Prostate gland (tissue), 2 donors: Measurements from ENCODE around the gene SLC29A2.

Experiments used
- POLR2A ChIP-seq: fragments of 450-650 bp; IDR thresholded peaks from one replicate; pipeline ENCODE4 v1.6.1; 2016; ENCODE audit warnings: antibody characterized with exemption, mild to moderate bottlenecking
- TF ChIP-seq, protein P1 (sequence below), 4 experiments: fragments of 200-600 bp in 2 of 4; fragments of 450-650 bp in 2 of 4; sonication (generic) in 2 of 4; IDR thresholded peaks; 1 replicate in 3 of 4; 2 replicates in 1 of 4; pipeline ENCODE4 v1.5.1; 2016 to 2019; ENCODE audit warnings: antibody characterized with exemption in 4 of 4, mild to moderate bottlenecking in 2 of 4, moderate library complexity in 2 of 4

DNA sequence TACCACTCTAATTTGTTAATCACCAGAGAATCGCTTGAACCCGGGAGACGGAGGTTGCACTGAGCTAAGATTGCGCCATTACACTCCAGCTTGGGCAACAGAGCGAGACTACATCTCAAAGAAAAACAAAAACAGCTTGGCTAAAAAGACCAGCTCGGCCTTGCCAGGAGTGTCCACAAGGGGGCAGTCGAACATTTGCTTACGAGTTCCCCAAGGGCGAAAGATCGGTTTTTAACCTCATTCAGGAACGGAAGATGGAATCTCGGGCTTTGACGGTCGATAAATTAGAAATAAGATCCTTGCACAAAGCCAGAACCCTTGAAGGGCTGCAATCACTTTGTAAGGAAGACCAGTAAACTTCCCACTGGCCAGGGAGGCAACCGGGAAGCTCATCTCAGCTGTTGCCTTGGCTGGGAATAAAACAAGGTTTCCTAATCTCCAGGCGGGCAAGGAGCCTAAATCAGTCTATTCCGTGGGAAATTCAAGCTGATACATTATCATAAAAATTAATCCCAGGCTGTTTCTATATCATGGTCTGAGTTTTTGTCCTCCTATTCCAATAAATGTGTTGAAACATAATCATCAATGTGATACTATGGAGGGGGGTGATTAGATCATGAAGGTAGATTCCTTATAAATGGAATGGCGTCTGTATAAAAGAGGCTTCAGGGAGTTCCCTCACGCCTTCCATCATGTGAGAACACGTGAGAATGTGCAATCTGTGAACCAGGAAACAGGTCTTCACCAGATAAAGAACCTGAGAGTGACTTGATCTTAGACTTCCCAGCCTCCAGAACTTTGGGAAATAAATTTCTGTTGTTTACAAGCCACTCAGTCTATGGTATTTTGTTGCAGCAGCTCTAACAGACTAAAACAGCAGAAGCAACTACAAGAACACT lies 14.9 kb upstream of the SLC29A2 start:
- TF ChIP-seq, protein P1, sequence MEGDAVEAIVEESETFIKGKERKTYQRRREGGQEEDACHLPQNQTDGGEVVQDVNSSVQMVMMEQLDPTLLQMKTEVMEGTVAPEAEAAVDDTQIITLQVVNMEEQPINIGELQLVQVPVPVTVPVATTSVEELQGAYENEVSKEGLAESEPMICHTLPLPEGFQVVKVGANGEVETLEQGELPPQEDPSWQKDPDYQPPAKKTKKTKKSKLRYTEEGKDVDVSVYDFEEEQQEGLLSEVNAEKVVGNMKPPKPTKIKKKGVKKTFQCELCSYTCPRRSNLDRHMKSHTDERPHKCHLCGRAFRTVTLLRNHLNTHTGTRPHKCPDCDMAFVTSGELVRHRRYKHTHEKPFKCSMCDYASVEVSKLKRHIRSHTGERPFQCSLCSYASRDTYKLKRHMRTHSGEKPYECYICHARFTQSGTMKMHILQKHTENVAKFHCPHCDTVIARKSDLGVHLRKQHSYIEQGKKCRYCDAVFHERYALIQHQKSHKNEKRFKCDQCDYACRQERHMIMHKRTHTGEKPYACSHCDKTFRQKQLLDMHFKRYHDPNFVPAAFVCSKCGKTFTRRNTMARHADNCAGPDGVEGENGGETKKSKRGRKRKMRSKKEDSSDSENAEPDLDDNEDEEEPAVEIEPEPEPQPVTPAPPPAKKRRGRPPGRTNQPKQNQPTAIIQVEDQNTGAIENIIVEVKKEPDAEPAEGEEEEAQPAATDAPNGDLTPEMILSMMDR (IDR thresholded peaks at IDR 0.05), result peak; percentile 55 to 87 (median 77)
- TF ChIP-seq POLR2A, result no peak
